Right lobe of liver (tissue), 4 donors: Measurements from ENCODE around the gene USP44.

Experiments
- CTCF ChIP-seq, 4 donors: fragments of 200-600 bp in 3 of 4; fragments of 450-650 bp in 1 of 4; IDR thresholded peaks; one replicate each; pipeline versions ENCODE4 v1.5.1 to v1.8.0; 2016 to 2022; ENCODE audit warnings: antibody characterized with exemption in 4 of 4, mild to moderate bottlenecking in 2 of 4
- POLR2A ChIP-seq: fragments of 450-650 bp; IDR thresholded peaks from one replicate; pipeline ENCODE4 v1.6.1; 2017; ENCODE audit warnings: antibody characterized with exemption, mild to moderate bottlenecking
- donor health status: DM: no; HTN: no; CAD: no.
- donor health status: DM: no; HTN: no; CAD: no.
- donor health status: DM: no; HTN: yes; CAD: no.

DNA sequence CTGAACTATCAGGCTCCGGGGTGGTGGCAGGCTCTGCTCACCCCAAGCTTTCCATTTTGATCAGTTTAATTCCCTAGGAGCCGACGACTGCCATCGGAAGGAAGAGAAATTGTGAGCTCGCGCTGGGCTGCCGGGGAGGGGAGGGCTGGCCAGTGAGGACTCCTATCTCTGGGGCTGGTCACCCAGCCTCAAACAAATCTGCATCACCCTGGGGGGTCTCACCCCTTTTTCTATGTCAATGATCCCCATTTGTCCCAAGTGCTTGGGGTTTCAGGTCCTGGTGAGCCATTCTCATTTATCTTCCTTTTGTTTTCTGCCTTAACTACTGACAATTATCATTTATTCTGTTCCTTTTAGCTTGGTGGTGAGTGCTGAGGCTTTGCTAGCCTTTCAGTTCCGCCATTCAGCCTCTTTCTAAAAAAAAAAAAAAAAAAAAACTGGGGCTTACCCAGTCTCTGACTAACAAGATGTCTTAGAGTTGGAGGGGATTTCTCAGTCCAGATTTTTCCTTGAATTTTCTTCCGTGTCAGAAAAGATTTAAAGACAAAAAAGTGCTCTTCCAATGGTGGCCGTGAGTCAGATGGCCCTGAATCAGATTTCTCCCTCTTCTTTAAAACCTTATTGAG, 22.8 kb upstream of the USP44 start:
- TF ChIP-seq POLR2A, result no peak
- TF ChIP-seq CTCF (IDR thresholded peaks at IDR 0.05), result no peak
